ENCODE results near the gene PPP1R16B.

Gene PPP1R16B

DNA sequence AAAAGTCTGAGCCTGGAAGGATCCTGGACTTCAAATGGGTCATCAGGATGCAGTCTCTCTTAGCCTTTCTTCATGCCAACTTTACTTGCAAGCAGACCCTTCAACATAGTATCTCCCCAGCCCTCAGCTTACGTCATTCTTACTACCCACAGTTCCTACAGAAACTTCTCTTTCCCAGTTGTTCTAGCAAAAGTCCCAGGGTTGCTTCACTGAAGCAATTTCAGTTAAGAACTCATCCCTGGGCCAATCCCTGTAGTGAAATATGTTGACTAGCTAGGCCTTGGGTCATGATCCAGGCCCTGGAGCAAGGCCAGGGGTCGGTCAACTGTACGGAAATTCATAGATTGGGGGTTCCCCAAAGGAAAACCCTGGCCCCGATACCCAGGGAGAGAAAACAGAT, 112.2 kb downstream of the PPP1R16B start:
- no peaks in the 10 kb centered on the region for H3F3A ChIP-seq (ENCODE audit: insufficient read depth, low read length)

DNA sequence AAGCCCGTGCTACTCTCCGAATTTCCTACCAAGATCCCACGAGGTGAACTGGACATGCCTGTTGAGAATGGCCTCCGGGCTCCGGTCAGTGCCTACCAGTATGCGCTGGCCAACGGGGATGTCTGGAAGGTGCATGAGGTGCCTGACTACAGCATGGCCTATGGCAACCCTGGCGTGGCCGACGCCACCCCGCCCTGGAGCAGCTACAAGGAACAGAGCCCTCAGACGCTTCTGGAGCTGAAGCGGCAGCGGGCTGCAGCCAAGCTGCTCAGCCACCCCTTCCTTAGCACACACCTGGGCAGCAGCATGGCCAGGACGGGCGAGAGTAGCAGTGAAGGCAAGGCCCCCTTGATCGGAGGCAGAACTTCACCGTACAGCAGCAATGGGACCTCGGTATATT, 112.7 kb downstream of the PPP1R16B start:
- no peaks in the 10 kb centered on the region for H3F3A ChIP-seq (ENCODE audit: insufficient read depth, low read length)
- peaks cover 83% of the 10 kb centered on the region for H3K36me3 ChIP-seq (ENCODE audit: insufficient read depth, low read length)
- no peak overlapping the region for H3K9ac ChIP-seq (ENCODE audit: low read length)
- H2AFZ ChIP-seq (ENCODE audit: low read length), result no peak overlapping the region
- no peak overlapping the region for H3K4me3 ChIP-seq (ENCODE audit: low read depth, low read length, poor library complexity, severe bottlenecking)
- H3K79me2 ChIP-seq (ENCODE audit: insufficient read depth, low read length), result no peaks in the 10 kb centered on the region
- H3K27me3 ChIP-seq (ENCODE audit: insufficient read depth, low read length), result no peaks in the 10 kb centered on the region
- H3K4me1 ChIP-seq (ENCODE audit: insufficient read depth, low read length, severe bottlenecking), result no peaks in the 10 kb centered on the region
- TF ChIP-seq, protein P1, sequence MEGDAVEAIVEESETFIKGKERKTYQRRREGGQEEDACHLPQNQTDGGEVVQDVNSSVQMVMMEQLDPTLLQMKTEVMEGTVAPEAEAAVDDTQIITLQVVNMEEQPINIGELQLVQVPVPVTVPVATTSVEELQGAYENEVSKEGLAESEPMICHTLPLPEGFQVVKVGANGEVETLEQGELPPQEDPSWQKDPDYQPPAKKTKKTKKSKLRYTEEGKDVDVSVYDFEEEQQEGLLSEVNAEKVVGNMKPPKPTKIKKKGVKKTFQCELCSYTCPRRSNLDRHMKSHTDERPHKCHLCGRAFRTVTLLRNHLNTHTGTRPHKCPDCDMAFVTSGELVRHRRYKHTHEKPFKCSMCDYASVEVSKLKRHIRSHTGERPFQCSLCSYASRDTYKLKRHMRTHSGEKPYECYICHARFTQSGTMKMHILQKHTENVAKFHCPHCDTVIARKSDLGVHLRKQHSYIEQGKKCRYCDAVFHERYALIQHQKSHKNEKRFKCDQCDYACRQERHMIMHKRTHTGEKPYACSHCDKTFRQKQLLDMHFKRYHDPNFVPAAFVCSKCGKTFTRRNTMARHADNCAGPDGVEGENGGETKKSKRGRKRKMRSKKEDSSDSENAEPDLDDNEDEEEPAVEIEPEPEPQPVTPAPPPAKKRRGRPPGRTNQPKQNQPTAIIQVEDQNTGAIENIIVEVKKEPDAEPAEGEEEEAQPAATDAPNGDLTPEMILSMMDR (IDR thresholded peaks at IDR 0.05; ENCODE audit: low read length), result no peak
- no peak for TF ChIP-seq EZH2 (IDR thresholded peaks at IDR 0.05; ENCODE audit: borderline replicate concordance, low read length)
- H4K20me1 ChIP-seq (ENCODE audit: insufficient read depth, low read length), result no peaks in the 10 kb centered on the region
- H3K9me3 ChIP-seq (ENCODE audit: low read length), result no peaks in the 10 kb centered on the region
- H3K4me2 ChIP-seq (ENCODE audit: low read length), result no peak overlapping the region
- no peaks in the 10 kb centered on the region for H3K9me2 ChIP-seq (ENCODE audit: low read depth, low read length)
- H3K27ac ChIP-seq (ENCODE audit: low read depth, low read length, poor library complexity, severe bottlenecking), result no peak overlapping the region

More for the DNA sequence above, 112.2 kb downstream of the PPP1R16B start:
- no peaks in the 10 kb centered on the region for H3K79me2 ChIP-seq (ENCODE audit: insufficient read depth, low read length)
- H3K9me3 ChIP-seq (ENCODE audit: low read length), result no peaks in the 10 kb centered on the region
- no peak overlapping the region for H3K27ac ChIP-seq (ENCODE audit: low read depth, low read length, poor library complexity, severe bottlenecking)
- no peak overlapping the region for H3K9ac ChIP-seq (ENCODE audit: low read length)
- no peak overlapping the region for H3K4me3 ChIP-seq (ENCODE audit: low read depth, low read length, poor library complexity, severe bottlenecking)
- no peak overlapping the region for H2AFZ ChIP-seq (ENCODE audit: low read length)
- H3K27me3 ChIP-seq (ENCODE audit: insufficient read depth, low read length), result no peaks in the 10 kb centered on the region
- no peaks in the 10 kb centered on the region for H3K9me2 ChIP-seq (ENCODE audit: low read depth, low read length)
- no peaks in the 10 kb centered on the region for H3K4me1 ChIP-seq (ENCODE audit: insufficient read depth, low read length, severe bottlenecking)
- no peak for TF ChIP-seq EZH2 (IDR thresholded peaks at IDR 0.05; ENCODE audit: borderline replicate concordance, low read length)
- TF ChIP-seq, protein P1 (IDR thresholded peaks at IDR 0.05; ENCODE audit: low read length), result no peak
- H3K36me3 ChIP-seq (ENCODE audit: insufficient read depth, low read length), result peaks cover 88% of the 10 kb centered on the region
- no peak overlapping the region for H3K4me2 ChIP-seq (ENCODE audit: low read length)
- no peaks in the 10 kb centered on the region for H4K20me1 ChIP-seq (ENCODE audit: insufficient read depth, low read length)

DNA sequence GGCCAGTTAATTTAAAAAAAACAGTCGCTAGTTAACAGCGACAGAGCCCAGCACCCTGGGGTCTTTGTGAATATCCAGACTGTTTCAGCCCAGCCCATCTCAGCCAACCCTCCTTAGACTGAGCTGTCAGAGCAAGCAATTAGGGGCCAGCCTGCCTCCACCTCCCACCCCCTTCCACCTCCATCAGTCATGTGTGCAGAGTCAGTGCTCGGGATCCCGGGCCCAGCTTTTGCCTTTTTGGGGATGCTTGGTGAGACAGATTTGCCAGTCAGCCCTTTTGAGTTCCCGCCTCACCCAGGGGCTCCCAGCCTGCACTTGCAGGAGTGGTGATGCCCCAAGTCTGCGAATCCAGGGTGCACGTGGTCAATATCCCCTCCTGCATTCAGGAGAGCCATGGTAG, 114.2 kb downstream of the PPP1R16B start:
- H3K36me3 ChIP-seq (ENCODE audit: insufficient read depth, low read length), result peaks cover 68% of the 10 kb centered on the region
- no peak overlapping the region for H3K4me3 ChIP-seq (ENCODE audit: low read depth, low read length, poor library complexity, severe bottlenecking)
- H3K4me2 ChIP-seq (ENCODE audit: low read length), result no peak overlapping the region
- TF ChIP-seq EZH2 (IDR thresholded peaks at IDR 0.05; ENCODE audit: borderline replicate concordance, low read length), result no peak
- TF ChIP-seq, protein P1 (IDR thresholded peaks at IDR 0.05; ENCODE audit: low read length), result no peak
- no peaks in the 10 kb centered on the region for H3K9me2 ChIP-seq (ENCODE audit: low read depth, low read length)
- no peaks in the 10 kb centered on the region for H3K27me3 ChIP-seq (ENCODE audit: insufficient read depth, low read length)
- H3F3A ChIP-seq (ENCODE audit: insufficient read depth, low read length), result no peaks in the 10 kb centered on the region
- H3K9ac ChIP-seq (ENCODE audit: low read length), result no peak overlapping the region
- no peaks in the 10 kb centered on the region for H3K79me2 ChIP-seq (ENCODE audit: insufficient read depth, low read length)
- no peak overlapping the region for H2AFZ ChIP-seq (ENCODE audit: low read length)
- H3K4me1 ChIP-seq (ENCODE audit: insufficient read depth, low read length, severe bottlenecking), result no peaks in the 10 kb centered on the region
- H3K27ac ChIP-seq (ENCODE audit: low read depth, low read length, poor library complexity, severe bottlenecking), result no peak overlapping the region
- no peaks in the 10 kb centered on the region for H4K20me1 ChIP-seq (ENCODE audit: insufficient read depth, low read length)
- no peaks in the 10 kb centered on the region for H3K9me3 ChIP-seq (ENCODE audit: low read length)

Data from OCI-LY1 (cell line).